Epithelial cell of proximal tubule (primary cell): ENCODE results near the gene FAM241B. TPM values are rescaled to one million over a fixed set of nuclear protein-coding genes. Genes with fewer than 3 reads are reported as not detected.

ENCODE experiments used
- DNase-seq: peaks from one replicate; pipeline ENCODE4 v3.0.0-alpha.2; 2011; ENCODE audit warnings: low read depth
- H3K4me3 ChIP-seq: 2 replicates; pipeline ENCODE4 v1.5.1; 2011; ENCODE audit warnings: low read depth, mild to moderate bottlenecking, low read length
- total RNA-seq: library from RNA; depleted of rRNA; stranded (reverse); fragments of >200 nt; gene quantifications from 2 replicates; pipeline ENCODE4 v1.2.3, GENCODE V29; 2015
- TF ChIP-seq, protein P1 (sequence below): conservative IDR thresholded peaks from 2 replicates; pipeline ENCODE4 v1.5.1; 2012; ENCODE audit warnings: low read depth, mild to moderate bottlenecking, low read length

FAM241B gene
- total RNA-seq, 1 donor from 2014 or later, result 4.2 TPM

DNA sequence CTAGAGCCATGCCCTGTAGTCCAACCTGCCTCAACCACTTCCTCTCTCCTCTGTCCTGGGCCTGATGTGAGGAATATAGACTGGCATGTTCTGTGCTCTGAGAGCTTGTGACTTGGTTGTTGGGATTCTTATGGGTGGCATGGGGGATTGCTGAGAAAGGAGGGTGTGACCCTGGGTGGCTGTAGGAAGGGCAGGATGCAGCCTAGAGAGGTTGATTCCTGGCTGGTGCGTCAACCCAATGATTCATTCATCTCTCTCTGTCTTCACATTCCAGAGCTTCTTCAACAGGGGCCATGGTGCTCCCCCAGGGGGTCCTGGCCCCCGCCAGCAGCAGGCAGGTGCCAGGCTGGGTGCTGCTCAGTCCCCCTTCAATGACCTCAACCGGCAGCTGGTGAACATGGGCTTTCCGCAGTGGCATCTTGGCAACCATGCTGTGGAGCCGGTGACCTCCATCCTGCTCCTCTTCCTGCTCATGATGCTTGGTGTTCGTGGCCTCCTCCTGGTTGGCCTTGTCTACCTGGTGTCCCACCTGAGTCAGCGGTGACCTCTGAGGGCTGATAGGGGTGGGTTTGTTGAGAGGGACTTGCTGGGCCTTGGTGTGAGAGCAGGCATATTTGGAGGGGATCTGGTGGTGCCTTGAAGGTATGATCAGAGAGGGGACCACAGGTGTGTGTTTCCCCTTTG is 2.6 kb downstream of the FAM241B start:
- no peak for DNase-seq
- TF ChIP-seq, protein P1, sequence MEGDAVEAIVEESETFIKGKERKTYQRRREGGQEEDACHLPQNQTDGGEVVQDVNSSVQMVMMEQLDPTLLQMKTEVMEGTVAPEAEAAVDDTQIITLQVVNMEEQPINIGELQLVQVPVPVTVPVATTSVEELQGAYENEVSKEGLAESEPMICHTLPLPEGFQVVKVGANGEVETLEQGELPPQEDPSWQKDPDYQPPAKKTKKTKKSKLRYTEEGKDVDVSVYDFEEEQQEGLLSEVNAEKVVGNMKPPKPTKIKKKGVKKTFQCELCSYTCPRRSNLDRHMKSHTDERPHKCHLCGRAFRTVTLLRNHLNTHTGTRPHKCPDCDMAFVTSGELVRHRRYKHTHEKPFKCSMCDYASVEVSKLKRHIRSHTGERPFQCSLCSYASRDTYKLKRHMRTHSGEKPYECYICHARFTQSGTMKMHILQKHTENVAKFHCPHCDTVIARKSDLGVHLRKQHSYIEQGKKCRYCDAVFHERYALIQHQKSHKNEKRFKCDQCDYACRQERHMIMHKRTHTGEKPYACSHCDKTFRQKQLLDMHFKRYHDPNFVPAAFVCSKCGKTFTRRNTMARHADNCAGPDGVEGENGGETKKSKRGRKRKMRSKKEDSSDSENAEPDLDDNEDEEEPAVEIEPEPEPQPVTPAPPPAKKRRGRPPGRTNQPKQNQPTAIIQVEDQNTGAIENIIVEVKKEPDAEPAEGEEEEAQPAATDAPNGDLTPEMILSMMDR, result no peak
- no peak overlapping the region for H3K4me3 ChIP-seq

DNA sequence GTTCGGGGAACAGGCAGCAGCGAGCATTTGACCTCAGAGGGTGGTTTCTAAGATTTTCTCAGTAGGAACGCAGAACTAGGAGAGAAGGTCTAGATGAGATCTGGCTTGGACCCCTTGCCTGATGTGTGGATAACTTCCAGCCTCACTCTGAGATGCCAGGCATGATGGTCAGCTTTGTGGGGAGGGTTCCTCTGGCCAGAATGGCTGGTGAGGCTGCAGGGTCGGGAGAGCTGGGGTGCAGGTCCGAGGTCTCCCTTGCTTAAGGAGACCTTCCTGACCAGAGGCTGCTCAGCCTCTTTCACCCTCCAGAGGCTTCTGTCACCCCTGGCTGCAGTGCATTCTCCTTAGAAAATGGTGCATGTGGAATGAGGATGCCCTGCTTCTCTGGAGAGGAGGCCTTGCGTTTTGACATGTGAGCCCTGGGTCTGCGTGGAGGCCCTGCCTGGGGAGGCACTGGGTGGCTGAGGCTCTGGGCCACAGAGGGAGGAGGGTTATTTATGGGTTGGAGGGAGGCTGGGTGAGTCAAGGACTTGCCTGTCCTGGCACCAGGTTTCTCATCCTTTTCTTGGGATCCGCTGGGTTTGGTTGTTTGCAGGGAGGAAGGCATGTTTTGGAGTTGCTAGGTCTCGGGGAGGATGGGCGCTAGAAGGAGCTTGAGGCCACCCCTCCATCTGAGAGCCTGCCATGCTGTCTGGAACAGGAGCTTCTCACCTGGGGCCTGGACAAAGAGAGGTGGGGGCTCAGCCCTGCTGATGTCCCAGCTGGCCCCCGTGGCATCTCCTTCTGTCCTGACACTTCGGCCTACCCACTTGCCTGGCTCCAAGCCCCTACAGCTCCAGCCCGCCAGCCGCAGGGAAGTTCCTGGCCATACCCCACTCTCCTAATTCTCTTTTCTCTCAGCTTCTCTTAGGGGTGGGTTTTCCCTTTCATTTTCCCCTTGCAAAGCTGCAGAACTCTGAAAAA is 3.9 kb downstream of the FAM241B start:
- no peak overlapping the region for H3K4me3 ChIP-seq
- TF ChIP-seq, protein P1, result no peak
- no peak for DNase-seq

DNA sequence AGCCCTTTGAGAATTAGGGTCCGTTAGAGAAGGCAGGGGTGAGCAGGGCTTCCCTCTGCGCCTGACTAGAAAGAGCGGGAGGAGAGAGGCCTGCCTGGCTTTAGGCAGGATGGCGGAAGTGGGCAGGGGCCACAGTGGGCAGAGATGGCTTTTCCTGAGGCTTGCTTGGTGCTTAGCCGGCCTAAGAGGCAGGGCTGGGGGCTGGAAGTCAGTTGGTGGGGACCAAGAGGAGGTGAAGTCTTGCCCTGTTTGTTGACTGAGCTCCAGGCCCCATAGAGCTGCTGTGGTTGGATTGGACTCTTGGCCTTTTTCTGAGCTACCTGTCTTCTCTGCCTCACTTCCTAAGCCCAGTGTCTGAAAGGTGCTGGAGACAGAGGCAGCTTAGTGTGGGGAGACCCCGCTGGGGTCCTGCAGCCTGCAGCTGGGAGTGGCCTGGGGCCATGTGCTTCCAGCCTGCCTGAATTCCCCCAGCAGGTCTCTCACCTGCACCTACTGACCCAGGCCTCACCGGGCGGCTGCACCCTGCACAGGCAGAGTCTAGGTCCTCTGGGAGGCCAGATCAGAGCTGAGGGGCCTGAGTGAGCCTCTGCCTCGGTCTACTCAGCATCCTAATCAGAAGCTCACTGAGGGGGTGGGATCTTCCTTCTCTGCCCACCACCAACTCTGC is 4.8 kb downstream of the FAM241B start:
- TF ChIP-seq, protein P1, result no peak
- DNase-seq, result no peak
- H3K4me3 ChIP-seq, result no peak overlapping the region

DNA sequence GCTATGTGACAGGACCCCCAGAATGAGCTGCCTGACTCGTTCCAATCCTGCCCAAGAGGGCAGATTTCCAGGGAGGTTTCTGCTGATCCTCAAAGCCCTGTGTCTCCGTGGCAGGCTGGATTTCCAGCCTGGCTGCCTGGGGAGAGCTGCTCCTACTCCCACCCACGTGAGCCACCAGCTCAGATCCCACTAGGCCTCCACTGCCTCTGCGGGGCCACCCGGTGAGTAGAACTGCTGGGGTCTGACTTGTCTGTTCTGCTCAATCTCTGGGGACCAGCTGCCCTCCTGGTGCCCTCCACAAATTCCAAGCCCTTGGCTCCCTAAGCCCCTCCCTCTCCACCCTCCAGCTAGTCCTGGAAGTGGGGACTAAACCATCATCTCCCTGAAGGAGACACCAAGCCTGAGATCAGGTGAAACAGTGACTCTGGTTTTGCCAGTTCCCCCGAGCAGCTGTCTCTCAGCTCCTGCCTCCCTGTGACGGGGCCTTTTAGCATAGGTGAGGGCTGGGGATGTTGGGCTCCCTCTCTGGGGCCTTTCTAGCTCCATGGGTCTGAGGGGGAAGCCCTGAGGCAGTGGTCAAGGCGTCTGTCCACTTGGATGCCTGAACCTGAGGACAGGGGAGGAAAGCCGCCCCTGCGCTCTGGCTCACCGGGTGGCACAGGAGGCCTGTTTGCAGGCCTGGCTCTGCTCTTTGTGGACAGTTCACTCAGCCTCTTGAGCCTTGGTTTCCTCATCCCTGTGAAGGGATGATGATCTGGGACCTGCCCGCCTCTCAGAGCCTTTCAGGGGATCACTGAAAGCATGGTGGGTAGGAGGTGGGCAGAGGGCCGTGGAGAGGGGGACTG is 5.6 kb downstream of the FAM241B start:
- DNase-seq, result no peak
- TF ChIP-seq, protein P1, result no peak
- no peak overlapping the region for H3K4me3 ChIP-seq

DNA sequence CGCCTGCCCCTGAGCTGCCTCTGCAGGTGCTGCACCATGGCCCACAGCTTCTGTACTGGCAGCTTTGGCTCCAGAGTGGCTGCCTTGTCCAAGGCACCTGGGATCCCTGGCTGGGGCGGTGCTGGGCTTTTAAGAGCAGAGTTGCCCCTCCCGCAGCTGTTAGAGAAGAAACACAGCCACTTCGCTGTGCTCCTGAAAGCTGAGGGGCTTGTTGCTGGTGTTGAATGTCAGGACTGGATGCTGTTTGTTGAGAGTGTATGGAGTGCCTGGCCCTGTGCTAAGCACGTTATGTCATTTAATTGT is 6.2 kb downstream of the FAM241B start:
- no peak for DNase-seq
- H3K4me3 ChIP-seq, result no peak overlapping the region
- TF ChIP-seq, protein P1, result no peak
